ENCODE results near the gene LYRM4. TPM values are rescaled to one million over a fixed set of nuclear protein-coding genes. Genes with fewer than 3 reads are reported as not detected.

Gene LYRM4
- total RNA-seq, 1 experiment from 2014 or later = 44.3 TPM

- H3K4me1 Mint-ChIP-seq = peaks cover 11 to 15% of the 10 kb centered on the region in 2 experiments
- no peak overlapping the region for H3K4me3 Mint-ChIP-seq
- Histone ChIP-seq H2BK12ac (ENCODE audit: insufficient read length, low read depth, low read length) (no peak overlapping the region), H3K4me2 (ENCODE audit: insufficient read depth, insufficient read length, low read length) (no peak overlapping the region), H3K4ac (ENCODE audit: low read depth, low read length) (no peak overlapping the region), H3K9me3 (ENCODE audit: control insufficient read depth, low read depth, low read length) (no peaks in the 10 kb centered on the region), H3K23me2 (ENCODE audit: insufficient read length, low read depth, low read length, poor library complexity, severe bottlenecking) (no peaks in the 10 kb centered on the region), H2AK5ac (ENCODE audit: insufficient read length, low read length) (no peak overlapping the region), H3K79me1 (ENCODE audit: insufficient read depth, low read depth, low read length, poor library complexity, severe bottlenecking) (peaks cover 2% of the 10 kb centered on the region), H2BK20ac (ENCODE audit: low read depth, low read length, poor library complexity, severe bottlenecking) (no peak overlapping the region), H3K9ac (ENCODE audit: extremely low read depth, insufficient read length, low read length) (no peak overlapping the region), H2BK15ac (ENCODE audit: low read depth, low read length) (no peak overlapping the region), H3K27me3 (ENCODE audit: insufficient read depth, low read length) (no peaks in the 10 kb centered on the region), H3K79me2 (ENCODE audit: insufficient read depth, low read length) (peaks cover 2% of the 10 kb centered on the region; the same call in 1 of the 2 replicates), H3K23ac (ENCODE audit: insufficient read length, low read depth, low read length) (no peak overlapping the region), H3K27ac (ENCODE audit: insufficient read length, low read depth, low read length) (no peak overlapping the region), H3K18ac (ENCODE audit: insufficient read length, low read depth, low read length) (no peak overlapping the region), H2BK120ac (ENCODE audit: low read depth, low read length, poor library complexity, severe bottlenecking) (no peak overlapping the region), H3K4me1 (ENCODE audit: insufficient read depth, low read length) (peaks cover 5% of the 10 kb centered on the region; the same call in 1 of the 2 replicates), H3K56ac (ENCODE audit: insufficient read length, low read depth, low read length) (no peak overlapping the region), H2BK5ac (ENCODE audit: insufficient read length, low read length) (no peak overlapping the region), H4K91ac (ENCODE audit: insufficient read length, low read depth, low read length) (no peak overlapping the region), H2AFZ (ENCODE audit: low read length) (no peak overlapping the region), H3K14ac (ENCODE audit: insufficient read depth, low read length) (no peak overlapping the region), H4K20me1 (ENCODE audit: control insufficient read depth, insufficient read depth, insufficient read length) (no peaks in the 10 kb centered on the region), H3T11ph (ENCODE audit: low read length) (no peak overlapping the region), H4K5ac (ENCODE audit: insufficient read length, low read depth, low read length) (no peak overlapping the region), H4K8ac (replicated peaks; ENCODE audit: insufficient read length, low read depth, low read length) (no peak overlapping the region)
- no peak for DNase-seq
- TF ChIP-seq CTCF (conservative IDR thresholded peaks at IDR 0.05) = no peak
- no peaks in the 10 kb centered on the region for H3K9me3 Mint-ChIP-seq
- no peaks in the 10 kb centered on the region for H3K36me3 Mint-ChIP-seq (ENCODE audit: insufficient read depth in 1 of 3, low read depth in 3 of 3)
- peak overlapping the region in 1 of 3 experiments; percentile 23; a peak in 1 of 7 replicates for H3K27ac Mint-ChIP-seq
- H3K27me3 Mint-ChIP-seq (ENCODE audit: low read depth) = no peaks in the 10 kb centered on the region
These were observed 29.8 kb upstream of the LYRM4 start for GRCh38 chr6:5290500-5290899.

Data from H9 (cell line).